Spleen (tissue), 7 donors: ENCODE results near the gene PLCB1.

Source experiments
- CTCF ChIP-seq, 11 experiments: fragments of 200-600 bp in 7 of 11; fragments of 450-650 bp in 4 of 11; sonication (generic) in 4 of 11; IDR thresholded peaks in 8 of 11; conservative IDR thresholded peaks in 3 of 11; 1 replicate in 7 of 11; 2 replicates in 4 of 11; pipeline versions ENCODE4 v1.4.0 to v1.8.0; 2016 to 2021; ENCODE audit warnings: antibody characterized with exemption in 11 of 11, inconsistent platforms in 4 of 11, mild to moderate bottlenecking in 1 of 11
- POLR2A ChIP-seq, 3 donors: fragments of 450-650 bp; IDR thresholded peaks; one replicate each; pipeline ENCODE4 v1.5.1; 2017; ENCODE audit warnings: antibody characterized with exemption in 3 of 3, mild to moderate bottlenecking in 1 of 3
- POLR2AphosphoS5 ChIP-seq, 3 donors: sonication (generic); formaldehyde crosslinking; IDR thresholded peaks; one replicate each; pipeline ENCODE4 v1.5.1; 2017; ENCODE audit warnings: antibody characterized with exemption in 3 of 3
- donor health status: DM: no; HTN: no; CAD: no; lungs with moderate emphysema.
- donor health status: DM: no; HTN: no; CAD: no.
- donor health status: DM: no; HTN: no; CAD: no.

GRCh38 chr20:8330785-8331695 lies 199.0 kb downstream of the PLCB1 start:
- TF ChIP-seq CTCF (IDR thresholded peaks at IDR 0.05 in 8 of 11, conservative IDR thresholded peaks at IDR 0.05 in 3 of 11), result no peak
- no peak for TF ChIP-seq POLR2AphosphoS5 (IDR thresholded peaks at IDR 0.05)
- no peak for TF ChIP-seq POLR2A (IDR thresholded peaks at IDR 0.05)
